IPS-18c (cell line): ENCODE data around the gene ITGB4.

Experiments
- H3K4me3 ChIP-seq: 2 replicates; pipeline ENCODE4 v1.7.0; 2013; ENCODE audit warnings: low read depth, mild to moderate bottlenecking, low read length, moderate library complexity; ENCODE audit not compliant: insufficient read depth
- H3K9me3 ChIP-seq: one replicate; pipeline ENCODE4 v1.6.1; 2013; ENCODE audit warnings: mild to moderate bottlenecking, low read length, moderate library complexity; ENCODE audit not compliant: control insufficient read depth, insufficient read depth

The ITGB4 gene

GRCh38 chr17:75739801-75740200 is 18.5 kb downstream of the ITGB4 start:
- Histone ChIP-seq H3K9me3 (no peaks in the 10 kb centered on the region), H3K4me3 (no peak overlapping the region)

- Histone ChIP-seq H3K9me3 (no peaks in the 10 kb centered on the region), H3K4me3 (no peak overlapping the region)
Measured at GRCh38 chr17:75740215-75740614, 19.0 kb downstream of the ITGB4 start.

GRCh38 chr17:75740631-75741077 is 19.4 kb downstream of the ITGB4 start:
- H3K4me3 ChIP-seq, result no peak overlapping the region

GRCh38 chr17:75742337-75742736 is 21.1 kb downstream of the ITGB4 start:
- H3K4me3 ChIP-seq, result no peak overlapping the region
- no peaks in the 10 kb centered on the region for H3K9me3 ChIP-seq

More at GRCh38 chr17:75740631-75741077, 19.4 kb downstream of the ITGB4 start:
- H3K9me3 ChIP-seq, result no peaks in the 10 kb centered on the region

GRCh38 chr17:75743625-75744206 is 22.5 kb downstream of the ITGB4 start:
- no peak overlapping the region for H3K4me3 ChIP-seq
- H3K9me3 ChIP-seq, result no peaks in the 10 kb centered on the region

GRCh38 chr17:75748706-75749105 is 27.4 kb downstream of the ITGB4 start:
- no peak overlapping the region for H3K4me3 ChIP-seq
- H3K9me3 ChIP-seq, result no peaks in the 10 kb centered on the region

- no peak overlapping the region for H3K4me3 ChIP-seq
- H3K9me3 ChIP-seq, result no peaks in the 10 kb centered on the region
Measured at GRCh38 chr17:75749545-75750389, 28.5 kb downstream of the ITGB4 start.

- no peak overlapping the region for H3K4me3 ChIP-seq
- no peaks in the 10 kb centered on the region for H3K9me3 ChIP-seq
Measured at GRCh38 chr17:75750661-75751423, 29.6 kb downstream of the ITGB4 start.

GRCh38 chr17:75751676-75752404 is 30.6 kb downstream of the ITGB4 start:
- H3K9me3 ChIP-seq, result no peaks in the 10 kb centered on the region
- H3K4me3 ChIP-seq, result no peak overlapping the region

- no peak overlapping the region for H3K4me3 ChIP-seq
- no peaks in the 10 kb centered on the region for H3K9me3 ChIP-seq
Measured at GRCh38 chr17:75752405-75752709, 31.1 kb downstream of the ITGB4 start.

GRCh38 chr17:75752802-75753513 is 31.7 kb downstream of the ITGB4 start:
- Histone ChIP-seq H3K9me3 (no peaks in the 10 kb centered on the region), H3K4me3 (peak overlapping the region; percentile 31; the same call in 1 of the 2 replicates)

GRCh38 chr17:75753514-75754377 is 32.5 kb downstream of the ITGB4 start:
- Histone ChIP-seq H3K9me3 (no peaks in the 10 kb centered on the region), H3K4me3 (peak overlapping the region; percentile 31)

GRCh38 chr17:75754378-75755204 is 33.3 kb downstream of the ITGB4 start:
- Histone ChIP-seq H3K9me3 (no peaks in the 10 kb centered on the region), H3K4me3 (no peak overlapping the region)

- H3K4me3 ChIP-seq, result no peak overlapping the region
- H3K9me3 ChIP-seq, result no peaks in the 10 kb centered on the region
Measured at GRCh38 chr17:75755205-75755901, 34.1 kb downstream of the ITGB4 start.

GRCh38 chr17:75755990-75756389 is 34.7 kb downstream of the ITGB4 start:
- no peak overlapping the region for H3K4me3 ChIP-seq

More at GRCh38 chr17:75755990-75756389, 34.7 kb downstream of the ITGB4 start:
- no peaks in the 10 kb centered on the region for H3K9me3 ChIP-seq
